H1 (cell line): ENCODE data around the gene OR2Z1. TPM values are rescaled to one million over a fixed set of nuclear protein-coding genes. Genes with fewer than 3 reads are reported as not detected.

ENCODE experiments used
- FOSL1 ChIP-seq: IDR thresholded peaks from 2 replicates; pipeline ENCODE4 v1.6.1; 2011; ENCODE audit warnings: mild to moderate bottlenecking, low read depth, low read length, moderate library complexity; ENCODE audit not compliant: insufficient read depth
- NRF1 ChIP-seq: IDR thresholded peaks from 2 replicates; pipeline ENCODE4 v1.6.1; 2011; ENCODE audit warnings: mild to moderate bottlenecking, low read depth, low read length, improper control_type of control experiment
- SIX5 ChIP-seq: IDR thresholded peaks from 2 replicates; pipeline ENCODE4 v1.6.1; 2011; ENCODE audit warnings: mild to moderate bottlenecking, low read depth, low read length
- polyA plus RNA-seq, 7 experiments: library from polyadenylated mRNA; depleted of rRNA in 3 of 7; stranded (reverse) in 5 of 7; unstranded in 2 of 7; fragments of >200 nt in 5 of 7; fragments of 200-250 nt in 2 of 7; gene quantifications; 1 replicate in 5 of 7; 2 replicates in 1 of 7; 4 replicates in 1 of 7; pipeline versions ENCODE4 v1.2.1 to v1.2.3, GENCODE V29; 2011 to 2013; ENCODE audit warnings: missing spikeins in 2 of 7, mixed read lengths in 2 of 7
- total RNA-seq: library from RNA; stranded (reverse); fragmentation: NEBNext Ultra II Directional; extraction: Animal tissue kit (Norgen Biotek cat#: 25700); gene quantifications from 2 replicates; pipeline ENCODE4 v1.2.1, GENCODE V29; 2021

OR2Z1 gene
- total and polyA plus RNA-seq, 2 of the 8 experiments (the other 6 are each of a cell fraction or from before 2014, with no cell fraction given) = not detected

DNA sequence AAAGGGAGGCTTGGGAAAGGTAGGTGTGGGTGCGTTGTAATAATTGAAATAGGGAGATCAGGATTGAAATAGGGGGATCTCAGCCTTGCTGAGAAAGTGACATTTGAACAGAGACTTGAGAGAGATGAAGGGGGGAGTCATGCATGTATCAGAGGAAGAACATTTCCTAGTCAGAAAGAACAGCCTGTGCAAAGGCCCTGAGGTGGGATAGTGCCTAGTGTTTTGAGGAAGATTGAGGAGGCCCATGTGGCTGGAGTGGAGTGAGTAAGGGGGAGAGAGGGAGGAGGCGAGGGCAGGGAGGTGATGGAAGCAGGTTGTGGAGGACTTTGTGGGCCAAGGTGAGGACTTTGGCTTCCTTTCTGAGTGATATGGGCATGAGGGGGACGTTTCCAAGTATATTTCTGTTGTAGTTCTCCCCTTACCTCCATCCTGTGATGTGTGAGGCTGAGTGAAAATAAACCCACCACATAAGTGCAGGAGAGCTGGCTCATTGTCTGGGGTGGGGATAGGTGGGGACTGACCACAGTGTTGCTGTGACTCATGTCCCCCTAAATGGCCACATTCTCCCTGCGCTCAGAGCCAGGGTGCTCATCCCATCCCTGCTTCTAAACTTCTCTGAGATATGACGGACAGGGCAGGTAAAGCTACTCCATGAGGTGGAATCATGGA lies 40.6 kb upstream of the OR2Z1 start (continued):
- TF ChIP-seq FOSL1 = no peak
- TF ChIP-seq NRF1 = no peak
- no peak for TF ChIP-seq SIX5
- TF ChIP-seq, all 59 proteins: peak for 0
